Cardiac septum (tissue), 1 donor: ENCODE measurements around the gene NPHP4. TPM values are rescaled to one million over a fixed set of nuclear protein-coding genes. Genes with fewer than 3 reads are reported as not detected.

Experiments used
- DNase-seq: peaks from one replicate; pipeline ENCODE4 v3.0.0-alpha.2; 2020; ENCODE audit warnings: low spot score
- intact Hi-C: fragments of 100-400 bp; cut with DNase I; formaldehyde crosslinking; loops from one replicate; pipeline ENCODE4 v1.14.0; 2022
- total RNA-seq: library from RNA; stranded (reverse); fragmentation: NEBNext Ultra II Directional; extraction: Animal tissue kit (Norgen Biotek cat#: 25700); gene quantifications from one replicate; pipeline ENCODE4 v1.2.1, GENCODE V29; 2021
- donor health status: DM: no; HTN: no; CAD: no.

NPHP4 gene
- total RNA-seq, 1 donor from 2014 or later = 6.6 TPM

DNA sequence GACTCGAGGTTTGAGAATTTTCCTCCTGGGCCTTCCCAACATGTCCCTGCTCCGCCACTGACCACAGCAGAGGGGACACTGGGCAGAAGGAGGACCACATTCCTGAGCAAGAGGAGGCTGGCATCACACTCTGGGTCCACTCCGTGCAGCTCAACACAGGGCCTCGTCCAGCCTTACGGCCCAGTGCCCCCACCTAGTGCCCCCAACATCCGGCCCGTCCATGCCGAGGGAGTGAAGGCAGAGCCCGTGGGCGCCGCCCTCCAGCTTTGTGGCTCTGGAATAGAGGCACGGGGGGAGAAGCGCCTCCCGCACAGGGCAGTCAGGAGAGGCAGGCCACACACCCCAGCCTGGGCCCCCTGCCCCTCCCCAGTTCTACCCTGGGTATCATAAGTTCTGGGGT, 158.3 kb downstream of the NPHP4 start:
- DNase-seq = no peak

DNA sequence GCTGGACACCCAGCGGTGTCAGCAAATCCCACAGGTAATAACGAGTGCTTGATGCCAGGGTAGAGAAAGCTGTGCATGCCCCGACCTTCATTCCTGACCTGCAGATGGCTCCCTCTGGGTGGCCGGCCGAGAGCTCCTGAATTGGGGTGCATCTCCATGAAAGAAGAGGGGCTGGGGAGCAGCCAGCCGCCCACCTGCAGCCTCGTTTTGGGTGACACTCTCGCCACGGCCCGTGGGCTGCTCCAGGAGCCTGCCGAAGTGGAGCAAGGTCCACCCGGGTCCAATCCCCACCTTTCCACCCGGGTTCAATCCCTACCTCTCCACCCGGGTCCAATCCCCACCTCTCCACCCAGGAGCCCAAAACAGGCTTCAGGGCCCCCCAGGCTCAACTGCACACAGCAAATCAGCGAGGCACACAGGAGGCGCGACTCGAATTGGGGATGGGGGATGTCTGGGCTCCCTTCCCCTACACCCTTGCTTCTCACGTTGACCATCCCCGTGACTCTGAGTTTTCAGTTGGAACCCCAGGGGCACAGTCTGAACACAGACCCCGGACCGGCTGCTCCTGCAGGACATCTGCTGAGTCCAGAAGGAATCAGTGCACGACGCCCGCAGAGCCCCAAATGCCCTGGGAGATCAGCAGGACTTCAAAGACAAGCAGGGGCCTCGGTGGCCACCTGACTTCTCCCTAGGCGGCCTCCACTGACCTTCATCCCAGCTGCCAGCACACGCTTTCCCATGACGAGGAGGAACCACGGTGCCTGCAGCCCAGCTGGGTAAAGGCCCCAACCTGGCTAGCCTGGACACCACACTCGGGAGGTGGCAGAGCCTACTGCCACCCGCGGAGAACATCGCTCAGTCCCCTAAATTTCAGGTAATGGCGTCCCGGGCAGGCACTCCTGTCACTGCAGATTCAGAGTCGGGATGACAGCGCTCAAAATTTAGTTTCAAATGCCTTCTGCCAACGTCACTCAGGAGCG, 159.0 kb downstream of the NPHP4 start:
- intact Hi-C loops = no loop called here
- DNase-seq = no peak

More for the DNA sequence above, 158.3 kb downstream of the NPHP4 start:
- intact Hi-C loops = no loop called here

DNA sequence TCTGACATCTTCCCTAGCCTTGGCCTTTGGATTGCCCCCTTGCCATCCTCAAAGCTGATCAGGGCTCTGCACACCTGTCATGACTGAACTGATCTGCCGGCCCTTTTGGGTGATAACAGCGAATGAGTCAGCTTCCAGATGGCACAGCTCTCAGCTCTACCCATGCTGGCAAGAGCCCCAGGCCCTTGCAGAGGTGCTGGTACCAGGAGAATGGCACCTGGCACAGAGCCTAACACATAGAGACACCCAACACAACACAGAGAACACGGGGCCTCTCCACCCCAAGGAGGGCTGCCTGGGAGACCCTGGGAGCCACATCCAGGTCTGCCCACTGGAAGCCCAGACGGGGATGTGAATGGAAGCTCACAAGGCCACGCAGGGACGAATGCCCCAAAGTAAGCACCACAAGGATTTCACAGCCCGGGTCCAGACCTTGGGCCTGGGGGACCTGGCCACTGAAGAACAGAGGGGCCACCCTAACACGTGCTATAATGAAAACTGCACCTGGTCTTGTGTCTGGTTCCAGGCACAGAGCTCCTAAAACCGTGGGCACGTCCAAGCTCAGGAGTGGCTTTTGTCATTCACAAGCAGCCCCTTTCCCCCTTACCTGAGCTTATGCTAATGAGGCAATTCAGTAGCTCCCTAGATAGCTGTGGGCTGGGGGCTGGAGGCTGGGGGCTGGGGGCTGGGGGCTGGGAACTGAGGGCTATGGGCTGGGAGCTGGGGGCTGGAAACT, 160.5 kb downstream of the NPHP4 start:
- no peak for DNase-seq
- intact Hi-C loops = no loop called here

DNA sequence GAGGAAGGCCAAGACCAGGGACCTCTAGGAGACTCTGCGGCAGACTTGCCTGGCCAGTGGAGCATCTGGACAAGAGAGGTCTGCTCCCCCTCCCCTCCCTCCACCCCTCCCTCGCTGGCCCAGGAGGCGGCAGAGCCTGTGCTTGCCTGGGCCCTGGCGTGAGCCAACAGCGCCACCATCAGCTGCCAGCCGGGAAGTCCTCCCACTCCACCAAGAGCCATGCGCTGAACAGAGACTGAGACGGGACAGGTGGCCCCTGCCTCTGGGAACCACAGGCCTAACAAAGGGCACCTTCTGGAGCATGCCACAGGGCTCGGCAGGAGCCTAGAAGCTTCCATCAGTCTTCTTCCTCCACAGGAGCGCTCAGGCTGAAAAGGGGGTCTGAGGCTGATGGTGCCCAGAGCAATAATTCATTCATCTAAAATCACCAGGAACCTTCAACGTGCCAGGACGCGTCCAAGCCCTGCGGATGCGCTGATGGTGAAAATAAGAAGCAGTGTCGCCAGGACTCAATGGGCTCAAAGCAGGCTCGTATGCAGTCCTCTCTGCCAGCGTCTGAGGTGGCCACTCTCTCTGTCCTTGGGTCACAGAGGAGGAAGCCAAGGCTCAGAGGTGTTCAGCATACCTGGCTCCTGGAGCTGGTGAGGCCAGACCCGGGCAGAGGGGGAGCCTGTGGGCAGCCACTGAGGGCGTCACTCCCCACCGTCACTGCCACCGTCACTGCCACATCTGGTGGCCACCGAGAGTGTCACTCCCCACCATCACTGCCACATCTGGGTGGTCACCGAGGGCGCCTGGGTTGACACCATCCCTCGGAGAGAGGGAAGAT, 161.2 kb downstream of the NPHP4 start:
- intact Hi-C loops = no loop called here
- DNase-seq = no peak

DNA sequence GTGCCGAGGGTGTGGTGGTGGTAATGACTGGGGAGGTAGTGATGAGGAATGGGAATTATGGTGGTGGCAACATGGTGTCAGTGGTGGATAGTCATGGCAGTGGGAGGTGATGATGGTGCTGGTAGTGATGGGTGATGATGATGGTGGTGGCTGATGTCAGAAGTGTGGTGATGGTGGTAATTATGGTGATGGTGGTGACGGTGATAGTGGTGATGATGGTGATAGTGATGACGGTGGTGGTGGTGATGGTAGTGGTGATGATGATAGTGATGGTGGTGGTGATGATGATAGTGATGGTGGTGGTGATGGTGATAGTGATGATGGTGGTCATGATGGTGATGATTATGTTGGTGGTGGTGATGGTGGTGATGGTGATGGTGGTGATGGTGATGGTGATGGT, 162.8 kb downstream of the NPHP4 start:
- intact Hi-C loops = no loop called here
- no peak for DNase-seq

DNA sequence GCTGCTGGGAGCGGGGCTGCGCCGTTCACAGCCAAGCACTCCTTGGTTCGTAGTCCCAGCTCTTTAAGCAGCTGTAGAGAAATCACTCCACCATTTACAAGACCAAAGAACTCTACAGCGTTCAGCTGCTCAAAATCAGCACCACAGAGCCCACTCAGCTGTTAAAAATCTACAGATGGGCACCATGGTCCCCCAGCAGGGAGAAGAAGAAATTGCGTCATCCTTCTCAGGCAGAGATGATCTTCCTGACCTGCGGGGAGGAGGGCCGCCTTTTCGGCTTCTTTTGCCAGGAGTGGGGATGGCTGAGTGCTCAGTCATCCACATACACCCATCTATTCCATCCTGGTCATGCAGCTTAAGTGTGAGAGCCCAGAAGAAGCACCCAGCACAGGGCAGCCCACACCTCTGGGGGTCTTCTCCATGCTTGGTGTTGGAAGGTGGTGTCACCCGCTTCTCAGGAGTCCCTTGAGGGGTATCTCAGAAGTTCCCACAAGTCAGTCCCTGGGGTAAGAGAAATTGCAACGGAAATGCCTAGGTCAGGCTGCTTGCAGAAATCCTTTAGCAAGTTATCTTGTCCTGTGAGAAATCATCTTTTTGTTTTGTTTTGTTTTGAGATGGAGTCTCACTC, 163.8 kb downstream of the NPHP4 start:
- intact Hi-C loops = no loop called here
- DNase-seq = no peak

DNA sequence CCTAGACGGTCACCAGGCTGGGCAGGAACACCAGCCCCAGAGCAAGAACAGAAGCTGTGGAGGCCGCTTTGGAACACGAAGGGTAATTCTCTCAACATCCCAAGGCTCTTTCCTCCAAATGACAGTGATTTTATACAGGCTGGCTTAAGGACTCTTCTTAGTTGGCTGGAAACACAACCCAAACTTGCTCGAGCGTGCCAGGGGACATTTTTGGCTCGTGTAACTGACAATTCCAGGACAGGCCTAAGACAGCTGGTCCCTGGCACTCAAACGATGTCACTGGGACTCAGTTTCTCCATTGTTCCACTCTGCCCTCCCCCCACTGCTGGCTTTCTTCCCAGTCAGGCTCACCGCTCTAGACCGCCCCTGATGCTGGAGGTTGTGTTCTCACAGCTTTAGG, 164.7 kb downstream of the NPHP4 start:
- intact Hi-C loops = no loop called here
- no peak for DNase-seq

DNA sequence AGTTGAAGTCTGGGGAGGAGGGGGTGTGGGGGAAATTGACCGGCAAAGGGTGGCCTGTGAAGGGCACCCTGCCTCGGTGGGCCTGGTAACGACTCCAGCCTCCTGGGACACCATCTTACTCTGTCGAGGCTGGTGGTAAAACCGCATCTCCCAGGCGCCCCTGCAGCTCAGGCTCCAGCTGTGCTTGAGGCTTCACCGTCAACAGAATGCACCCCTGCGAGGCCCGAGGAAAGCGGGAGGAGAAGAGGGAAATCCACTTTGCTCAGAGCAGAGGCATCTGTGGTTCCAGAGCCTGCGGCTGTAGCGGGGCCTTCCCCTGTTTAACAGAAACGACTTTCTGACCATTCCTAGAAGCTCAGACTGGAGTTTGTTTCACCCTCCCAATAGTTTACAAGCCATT, 165.6 kb downstream of the NPHP4 start:
- intact Hi-C loops = no loop called here
- DNase-seq = no peak

DNA sequence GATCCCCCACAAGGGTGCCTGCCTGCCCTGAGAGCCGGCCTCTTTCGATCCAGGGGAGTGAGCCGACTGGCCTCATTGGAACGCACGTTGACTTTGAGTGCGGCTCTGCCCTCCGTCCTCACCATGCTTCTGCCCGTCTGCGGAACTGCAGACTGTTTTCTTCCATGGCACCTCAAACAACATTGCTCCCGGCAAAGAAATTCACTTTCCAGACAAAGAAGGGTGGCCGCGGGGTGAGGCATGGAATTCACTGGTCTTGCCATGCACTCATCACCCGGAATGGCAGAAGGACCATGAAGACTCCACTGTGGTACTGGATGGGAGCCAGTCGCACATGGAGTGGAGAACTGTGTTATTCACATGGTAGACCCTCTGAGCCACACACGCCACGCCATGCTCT, 169.5 kb downstream of the NPHP4 start:
- DNase-seq = no peak
- intact Hi-C loops = no loop called here

DNA sequence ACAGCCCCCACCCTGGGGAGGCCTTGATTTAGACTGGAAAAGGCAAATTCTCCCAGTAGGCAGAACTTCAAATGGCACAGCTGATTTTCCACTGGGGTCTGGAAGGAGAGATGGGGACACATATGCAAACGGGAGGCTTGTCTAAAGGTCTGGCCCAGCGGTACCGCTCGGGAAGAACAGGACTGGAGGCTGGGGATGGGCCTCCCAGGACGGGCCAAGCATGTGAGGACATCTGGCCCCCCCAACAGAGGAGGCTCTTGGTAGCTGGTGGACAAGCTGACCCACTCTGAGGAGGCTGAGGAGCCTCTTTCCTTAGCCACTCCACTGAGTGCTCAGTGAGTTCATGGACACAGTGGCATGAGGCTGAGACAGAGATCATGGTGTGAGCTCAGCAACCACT, 170.0 kb downstream of the NPHP4 start:
- intact Hi-C loops = no loop called here
- DNase-seq = no peak

DNA sequence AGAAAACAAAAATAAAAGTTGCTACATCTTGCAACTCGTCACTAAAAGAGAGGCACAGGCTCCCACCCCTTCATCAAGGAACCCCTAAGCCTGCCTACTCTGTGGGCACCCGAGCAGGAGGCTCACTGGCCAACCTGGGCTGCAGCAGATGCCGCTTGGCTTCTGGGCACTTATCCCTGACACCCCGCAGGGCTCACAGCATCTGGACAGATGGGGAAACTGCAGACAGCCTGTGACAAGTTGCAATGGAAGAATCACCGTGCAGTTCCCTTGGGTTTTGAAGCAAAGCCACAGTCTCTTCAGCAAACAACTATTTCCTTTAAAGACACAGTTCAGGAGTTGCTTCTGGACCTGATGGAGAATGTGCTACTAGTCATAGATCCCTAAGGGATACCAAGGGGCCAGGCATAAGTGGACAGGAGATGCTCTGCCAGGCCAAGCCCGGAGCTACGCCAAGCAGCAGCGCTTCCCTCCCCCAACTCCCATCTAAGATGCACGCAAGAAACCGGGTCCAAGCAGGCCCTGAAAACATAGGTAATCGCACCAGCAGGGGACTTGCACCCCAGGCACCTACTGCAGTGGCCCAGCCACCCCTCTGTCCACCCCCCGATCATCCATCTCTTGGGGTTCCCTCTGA, 170.6 kb downstream of the NPHP4 start:
- DNase-seq = no peak
- intact Hi-C loops = no loop called here

DNA sequence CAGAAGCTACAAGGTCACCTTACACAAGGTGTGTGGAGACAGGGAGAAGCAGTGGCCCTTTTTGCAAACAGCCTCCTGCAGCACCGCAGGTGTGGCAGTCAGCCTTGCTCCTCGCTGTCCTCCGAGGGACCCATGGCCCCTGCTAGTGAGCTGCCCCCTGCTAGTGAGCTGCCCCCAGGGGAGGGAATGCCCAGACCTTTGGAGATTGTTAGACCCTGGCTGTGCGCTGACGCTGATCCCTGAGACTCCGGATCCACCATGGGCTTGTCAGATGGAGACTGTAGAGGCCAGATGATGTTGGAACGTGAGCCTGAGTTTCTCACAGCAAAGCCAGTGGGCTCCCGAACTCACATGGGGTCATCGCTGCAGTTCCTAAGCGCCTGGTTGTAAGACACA, 172.2 kb downstream of the NPHP4 start:
- intact Hi-C loops = no loop called here
- DNase-seq = no peak

DNA sequence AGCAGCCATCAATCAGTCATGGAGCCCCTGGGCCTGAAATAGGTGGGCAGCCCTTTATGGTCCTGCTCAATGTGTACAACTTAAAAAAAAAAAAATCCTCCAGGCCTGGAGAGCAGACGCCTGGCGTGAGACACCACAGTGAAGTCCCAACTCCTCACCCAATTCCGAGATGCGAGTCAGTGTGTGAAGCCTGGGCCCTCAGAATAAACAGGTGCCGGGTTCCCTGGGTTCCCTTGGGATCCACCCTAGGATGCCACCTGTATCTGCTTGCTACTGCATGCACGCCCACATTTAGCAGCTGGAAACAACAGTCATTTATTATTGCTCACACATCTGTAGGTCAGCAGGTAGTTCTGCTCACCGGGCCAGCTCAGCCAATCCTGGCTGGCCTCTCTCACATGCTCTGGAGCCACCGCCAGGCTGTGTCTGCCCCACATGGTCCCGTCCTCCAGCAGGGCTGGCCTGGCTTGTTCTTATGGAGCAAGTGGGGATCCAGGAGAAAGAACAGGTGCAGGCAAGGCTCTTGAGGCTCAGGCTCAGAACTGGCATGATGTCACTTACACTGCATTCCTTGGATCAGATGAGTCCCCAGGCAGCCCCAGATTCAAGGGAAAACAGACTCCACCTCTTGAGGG, 172.7 kb downstream of the NPHP4 start:
- DNase-seq = no peak
- intact Hi-C loops = no loop called here

DNA sequence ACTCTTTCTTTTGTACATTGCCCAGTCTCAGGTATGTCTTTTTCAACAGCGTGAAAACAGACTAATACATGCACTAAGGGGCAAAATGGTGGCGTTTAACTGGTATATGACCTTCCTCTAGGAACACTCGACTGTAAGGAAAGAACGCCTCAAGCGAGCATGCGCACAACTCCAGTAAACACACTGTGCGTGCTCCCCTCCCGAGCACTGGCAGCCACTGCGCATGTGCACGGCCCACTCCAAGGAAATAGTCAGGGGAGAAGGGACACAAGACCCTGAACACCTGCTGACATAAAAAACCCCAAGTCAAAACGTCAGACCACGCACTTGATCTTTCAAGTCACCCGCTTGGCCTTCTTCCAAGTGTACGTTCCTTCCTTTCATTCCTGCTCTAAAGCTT, 173.5 kb downstream of the NPHP4 start:
- intact Hi-C loops = no loop called here
- DNase-seq = no peak

DNA sequence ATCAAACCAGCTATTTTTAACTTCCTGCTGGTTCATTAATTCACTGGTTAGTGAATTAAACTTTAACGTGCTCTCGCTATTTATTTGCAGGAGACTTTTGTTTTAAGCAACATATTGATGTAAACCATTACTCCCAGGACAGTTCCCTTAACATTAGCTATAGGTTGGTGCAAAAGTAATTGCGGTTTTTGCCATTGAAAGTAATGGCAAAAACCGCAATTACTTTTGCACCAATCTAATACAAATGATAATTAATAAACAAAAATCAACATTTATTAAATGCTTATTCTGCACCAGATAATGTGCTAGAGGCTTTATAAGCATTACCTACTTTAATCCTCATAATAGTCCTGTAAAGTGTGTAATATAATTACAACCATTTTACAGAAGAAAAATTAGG, 176.5 kb downstream of the NPHP4 start:
- no peak for DNase-seq
- intact Hi-C loops = no loop called here

DNA sequence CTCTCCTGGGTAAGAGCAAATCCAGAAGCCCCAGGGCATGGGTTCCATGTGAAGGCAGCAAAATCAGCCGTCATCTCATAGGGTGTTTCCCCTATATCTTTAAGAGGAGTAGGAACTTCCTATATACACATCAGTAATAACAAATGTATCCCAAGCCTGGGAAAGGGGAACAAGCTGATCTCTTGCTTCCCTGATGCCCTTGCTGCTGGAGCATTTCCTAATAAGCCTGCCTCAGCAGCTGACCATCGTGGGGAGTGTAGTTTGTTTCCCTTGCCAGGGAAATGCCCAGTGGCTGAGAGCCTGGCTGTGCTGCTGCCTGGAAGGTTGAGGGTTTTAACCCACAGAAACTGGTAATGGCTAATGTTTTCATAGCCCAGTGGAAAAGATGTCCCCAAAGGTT, 177.0 kb downstream of the NPHP4 start:
- no peak for DNase-seq
- intact Hi-C loops = no loop called here

DNA sequence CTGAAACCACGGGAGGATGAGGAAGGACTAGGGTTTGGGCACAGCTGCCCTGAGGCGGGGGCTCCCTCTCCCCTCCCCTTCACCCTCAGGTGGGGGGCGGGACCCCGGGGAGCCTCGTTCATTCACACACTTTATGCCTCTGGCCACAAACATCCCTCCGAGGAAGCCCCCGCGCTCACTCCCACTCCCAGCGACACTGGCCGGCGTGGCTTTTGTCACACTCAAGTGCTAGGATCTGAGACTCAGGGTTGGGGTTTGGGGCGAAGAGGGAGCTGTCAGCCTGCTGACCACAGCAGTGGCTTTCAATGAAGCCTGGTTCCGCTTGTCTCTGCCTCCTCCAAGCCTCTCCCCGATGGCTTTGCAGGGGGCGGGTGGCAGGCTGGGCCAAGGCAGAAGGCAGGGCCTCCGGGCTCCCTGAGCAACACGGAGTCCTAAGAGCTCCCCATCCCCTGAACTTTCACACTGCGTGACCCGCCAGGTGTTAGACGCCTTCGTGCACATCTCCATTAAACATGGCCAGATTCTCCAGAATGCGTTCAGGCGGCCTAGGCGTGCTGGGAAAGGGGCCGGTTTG, 178.1 kb downstream of the NPHP4 start:
- DNase-seq = no peak
- intact Hi-C loops = no loop called here

DNA sequence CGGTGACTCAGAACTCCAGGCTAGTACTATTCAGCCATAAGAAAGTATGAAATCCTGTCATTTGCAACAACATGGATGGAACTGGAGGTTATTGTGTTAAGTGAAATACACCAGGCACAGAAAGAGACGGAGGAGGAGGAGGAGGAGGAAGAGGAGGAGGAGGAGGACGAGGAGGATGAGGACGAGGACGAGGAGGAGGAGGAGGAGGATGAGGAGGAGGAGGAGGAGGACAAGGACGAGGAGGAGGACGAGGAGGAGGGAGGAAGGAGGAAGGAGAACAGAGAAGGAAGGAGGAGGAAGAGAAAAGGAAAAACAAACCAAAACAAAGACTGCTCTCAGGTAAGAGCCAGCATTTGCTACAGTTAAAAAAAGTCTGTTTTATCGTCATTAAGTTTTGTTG, 178.7 kb downstream of the NPHP4 start:
- no peak for DNase-seq

More for the DNA sequence above, 178.7 kb downstream of the NPHP4 start:
- intact Hi-C loops = no loop called here
